IMR-90 (cell line): Measurements from ENCODE around the gene ZNF618.

Experiments used
- FOS ChIP-seq: fragments of 150-350 bp; IDR thresholded peaks from 2 replicates; pipeline ENCODE4 v1.6.1; 2016; ENCODE audit warnings: low read depth, low read length
- MAZ ChIP-seq: IDR thresholded peaks from 2 replicates; pipeline ENCODE4 v1.6.1; 2012; ENCODE audit warnings: low read depth, mild to moderate bottlenecking, low read length, improper control_type of control experiment, moderate library complexity, borderline replicate concordance
- POLR2A ChIP-seq: IDR thresholded peaks from 2 replicates; pipeline ENCODE4 v1.6.1; 2012; ENCODE audit warnings: mild to moderate bottlenecking, low read depth, low read length
- RAD21 ChIP-seq: IDR thresholded peaks from 2 replicates; pipeline ENCODE4 v1.6.1; 2012; ENCODE audit warnings: low read length, improper control_type of control experiment
- RFX5 ChIP-seq: IDR thresholded peaks from 2 replicates; pipeline ENCODE4 v1.8.0; 2012; ENCODE audit warnings: low read depth, mild to moderate bottlenecking, low read length, moderate library complexity
- SMC3 ChIP-seq: fragments of 150-350 bp; IDR thresholded peaks from 2 replicates; pipeline ENCODE4 v1.6.1; 2016; ENCODE audit warnings: low read depth, mild to moderate bottlenecking, antibody characterized with exemption, low read length, moderate library complexity
- TF ChIP-seq, protein P1 (sequence below): conservative IDR thresholded peaks from 2 replicates; pipeline ENCODE4 v1.5.1; 2012; ENCODE audit warnings: mild to moderate bottlenecking, low read depth, low read length, improper control_type of control experiment
- TF ChIP-seq, protein P2 (sequence below): fragments of 150-350 bp; IDR thresholded peaks from 2 replicates; pipeline ENCODE4 v1.6.1; 2016; ENCODE audit warnings: low read depth, mild to moderate bottlenecking, low read length, moderate library complexity, borderline replicate concordance

DNA sequence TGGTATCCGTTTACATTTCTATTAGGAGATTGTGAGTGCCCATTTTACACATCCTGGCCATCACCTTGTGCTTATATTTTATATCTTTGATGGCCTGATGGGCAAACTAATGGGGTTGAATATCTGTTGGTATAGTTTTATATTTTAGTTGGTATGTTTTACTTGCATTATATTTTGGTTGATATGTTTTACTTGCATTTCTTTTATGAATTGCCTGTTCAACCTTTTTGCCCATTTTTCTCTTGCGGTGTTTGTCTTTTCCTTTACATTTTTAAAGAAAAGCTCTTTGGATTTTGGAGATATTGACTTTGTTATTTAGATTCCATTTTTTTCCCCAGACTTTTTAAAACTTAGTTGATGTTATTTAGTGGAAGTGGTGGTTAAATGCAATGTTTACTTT lies 14.6 kb downstream of the ZNF618 start:
- TF ChIP-seq, protein P1, sequence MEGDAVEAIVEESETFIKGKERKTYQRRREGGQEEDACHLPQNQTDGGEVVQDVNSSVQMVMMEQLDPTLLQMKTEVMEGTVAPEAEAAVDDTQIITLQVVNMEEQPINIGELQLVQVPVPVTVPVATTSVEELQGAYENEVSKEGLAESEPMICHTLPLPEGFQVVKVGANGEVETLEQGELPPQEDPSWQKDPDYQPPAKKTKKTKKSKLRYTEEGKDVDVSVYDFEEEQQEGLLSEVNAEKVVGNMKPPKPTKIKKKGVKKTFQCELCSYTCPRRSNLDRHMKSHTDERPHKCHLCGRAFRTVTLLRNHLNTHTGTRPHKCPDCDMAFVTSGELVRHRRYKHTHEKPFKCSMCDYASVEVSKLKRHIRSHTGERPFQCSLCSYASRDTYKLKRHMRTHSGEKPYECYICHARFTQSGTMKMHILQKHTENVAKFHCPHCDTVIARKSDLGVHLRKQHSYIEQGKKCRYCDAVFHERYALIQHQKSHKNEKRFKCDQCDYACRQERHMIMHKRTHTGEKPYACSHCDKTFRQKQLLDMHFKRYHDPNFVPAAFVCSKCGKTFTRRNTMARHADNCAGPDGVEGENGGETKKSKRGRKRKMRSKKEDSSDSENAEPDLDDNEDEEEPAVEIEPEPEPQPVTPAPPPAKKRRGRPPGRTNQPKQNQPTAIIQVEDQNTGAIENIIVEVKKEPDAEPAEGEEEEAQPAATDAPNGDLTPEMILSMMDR: no peak
- TF ChIP-seq SMC3 (no peak), FOS (no peak), MAZ (no peak), POLR2A (no peak), RAD21 (no peak), RFX5 (no peak)
- TF ChIP-seq, protein P2, sequence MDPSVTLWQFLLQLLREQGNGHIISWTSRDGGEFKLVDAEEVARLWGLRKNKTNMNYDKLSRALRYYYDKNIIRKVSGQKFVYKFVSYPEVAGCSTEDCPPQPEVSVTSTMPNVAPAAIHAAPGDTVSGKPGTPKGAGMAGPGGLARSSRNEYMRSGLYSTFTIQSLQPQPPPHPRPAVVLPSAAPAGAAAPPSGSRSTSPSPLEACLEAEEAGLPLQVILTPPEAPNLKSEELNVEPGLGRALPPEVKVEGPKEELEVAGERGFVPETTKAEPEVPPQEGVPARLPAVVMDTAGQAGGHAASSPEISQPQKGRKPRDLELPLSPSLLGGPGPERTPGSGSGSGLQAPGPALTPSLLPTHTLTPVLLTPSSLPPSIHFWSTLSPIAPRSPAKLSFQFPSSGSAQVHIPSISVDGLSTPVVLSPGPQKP: no peak
